ENCODE results near the gene PCCA.
"Not testable (repeated sequence)": the region's sequence is repeated elsewhere in the genome, so short reads cannot be mapped to it uniquely, and the experiment has no call there.

The PCCA gene

GRCh38 chr13:100520936-100521850 lies 432.3 kb downstream of the PCCA start:
- no peak for TF ChIP-seq CTCF (IDR thresholded peaks at IDR 0.05; ENCODE audit: insufficient read depth, missing control alignments)
- no peak for DNase-seq (ENCODE audit: insufficient read length, low spot score)
- no peak for FAIRE-seq

- FAIRE-seq, result no peak
- DNase-seq (ENCODE audit: insufficient read length, low spot score), result no peak
Measured at GRCh38 chr13:100521851-100522617, 433.1 kb downstream of the PCCA start.

GRCh38 chr13:100522618-100523309 lies 433.9 kb downstream of the PCCA start:
- FAIRE-seq, result no peak
- no peak for DNase-seq (ENCODE audit: insufficient read length, low spot score)
- TF ChIP-seq CTCF (IDR thresholded peaks at IDR 0.05; ENCODE audit: insufficient read depth, missing control alignments), result no peak

More at GRCh38 chr13:100521851-100522617, 433.1 kb downstream of the PCCA start:
- TF ChIP-seq CTCF (IDR thresholded peaks at IDR 0.05; ENCODE audit: insufficient read depth, missing control alignments), result no peak

GRCh38 chr13:100523411-100523810 lies 434.5 kb downstream of the PCCA start:
- FAIRE-seq, result no peak
- DNase-seq (ENCODE audit: insufficient read length, low spot score), result no peak
- TF ChIP-seq CTCF (IDR thresholded peaks at IDR 0.05; ENCODE audit: insufficient read depth, missing control alignments), result no peak

- no peak for FAIRE-seq
- no peak for TF ChIP-seq CTCF (IDR thresholded peaks at IDR 0.05; ENCODE audit: insufficient read depth, missing control alignments)
- no peak for DNase-seq (ENCODE audit: insufficient read length, low spot score)
Measured at GRCh38 chr13:100523981-100524386, 435.1 kb downstream of the PCCA start.

GRCh38 chr13:100524688-100525087 lies 435.8 kb downstream of the PCCA start:
- not testable (repeated sequence) for FAIRE-seq; DNase-seq (ENCODE audit: insufficient read length, low spot score)

All from D721Med (cell line).